GM19099 (cell line): ENCODE measurements around the gene GABPB1.

Experiments used
- POLR2A ChIP-seq: IDR thresholded peaks from 3 replicates; pipeline ENCODE4 v1.6.1; 2011; ENCODE audit warnings: low read depth; ENCODE audit not compliant: insufficient read length; ENCODE audit errors: extremely low read depth

Gene GABPB1

GRCh38 chr15:50354838-50355618, at the start of gene GABPB1:
TSS of gene GABPB1 (minus strand) at chr15:50355198. CDS start at chr15:50309798, 45,400 bp downstream.
- TF ChIP-seq POLR2A, result peak; percentile 89

- TF ChIP-seq POLR2A, result no peak
Observed at GRCh38 chr15:50390554-50391264, 35.7 kb upstream of the GABPB1 start.

GRCh38 chr15:50381438-50381837, 26.4 kb upstream of the GABPB1 start:
- no peak for TF ChIP-seq POLR2A

GRCh38 chr15:50380089-50380488, 25.1 kb upstream of the GABPB1 start:
- TF ChIP-seq POLR2A, result no peak

- TF ChIP-seq POLR2A, result no peak
Observed at GRCh38 chr15:50378776-50379175, 23.8 kb upstream of the GABPB1 start.

- TF ChIP-seq POLR2A, result no peak
Observed at GRCh38 chr15:50377867-50378751, 23.1 kb upstream of the GABPB1 start.

- TF ChIP-seq POLR2A, result no peak
Observed at GRCh38 chr15:50365971-50366370, 11.0 kb upstream of the GABPB1 start.

- no peak for TF ChIP-seq POLR2A
Observed at GRCh38 chr15:50365570-50365969, 10.6 kb upstream of the GABPB1 start.

GRCh38 chr15:50363612-50364011, 8.6 kb upstream of the GABPB1 start:
- no peak for TF ChIP-seq POLR2A

GRCh38 chr15:50361756-50362155, 6.8 kb upstream of the GABPB1 start:
- TF ChIP-seq POLR2A, result no peak

GRCh38 chr15:50358845-50359244, 3.8 kb upstream of the GABPB1 start:
- no peak for TF ChIP-seq POLR2A

GRCh38 chr15:50355980-50356379, 982 bp upstream of the GABPB1 start:
- no peak for TF ChIP-seq POLR2A

GRCh38 chr15:50355619-50355905, 564 bp upstream of the GABPB1 start:
- TF ChIP-seq POLR2A, result no peak

- peak; percentile 89 for TF ChIP-seq POLR2A
Observed at GRCh38 chr15:50353975-50354837, 792 bp downstream of the GABPB1 start.
